A549 (cell line): ENCODE data around the gene RNF17. TPM values are rescaled to one million over a fixed set of nuclear protein-coding genes. Genes with fewer than 3 reads are reported as not detected.

Experiments used
- ATAC-seq, 2 experiments: fragments of 200-7000 bp in 1 of 2; fragments of >200 bp in 1 of 2; cut with Nextera tagmentation in 1 of 2; cut with Tn5 transposase in 1 of 2; 3 replicates each; pipeline versions ENCODE4 v1.8.0 to v1.9.1; 2018 to 2020; ENCODE audit warnings: mild to moderate bottlenecking in 1 of 2, moderate library complexity in 1 of 2
- CTCF ChIA-PET: fragments of 300-600 bp; sonication (Branson Sonifier 250); formaldehyde crosslinking; extraction: SDS; loops from one replicate; lab custom pipeline; 2021; ENCODE audit warnings: antibody characterized with exemption, inconsistent platforms; lab: Yijun Ruan, JAX
- POLR2A ChIA-PET: fragments of 350-600 bp; formaldehyde crosslinking; extraction: SDS; loops from one replicate; lab custom pipeline; 2021; ENCODE audit warnings: antibody characterized with exemption, inconsistent platforms; lab: Yijun Ruan, JAX
- DNase-seq, 2 experiments: peaks; one replicate each; pipeline versions ENCODE4 v3.0.0 to v3.0.0-alpha.2; 2011 to 2016; ENCODE audit warnings: low read depth in 1 of 2, low spot score in 1 of 2
- FAIRE-seq: peaks from 2 replicates; lab custom pipeline; 2011; peaks lifted over from hg19 to GRCh38; lab: Jason Lieb, UNC
- H3K27ac ChIP-seq, 2 experiments: fragments of >200 bp; sonication (Bioruptor Twin); formaldehyde crosslinking; 3 replicates each; pipeline ENCODE4 v1.5.1; 2016 to 2017
- H3K4me1 ChIP-seq: fragments of >200 bp; sonication (Bioruptor Twin); formaldehyde crosslinking; 3 replicates; pipeline ENCODE4 v1.6.1; 2016
- H3K4me2 ChIP-seq: fragments of >200 bp; sonication (Bioruptor Twin); formaldehyde crosslinking; 3 replicates; pipeline ENCODE4 v1.6.1; 2016
- H3K4me3 ChIP-seq: fragments of >200 bp; sonication (Bioruptor Twin); formaldehyde crosslinking; 3 replicates; pipeline ENCODE4 v1.5.1; 2016
- H3K9me3 ChIP-seq: fragments of >200 bp; sonication (Bioruptor Twin); formaldehyde crosslinking; 3 replicates; pipeline ENCODE4 v1.6.1; 2016
- CBX2 ChIP-seq: fragments of 200-600 bp; sonication (generic); IDR thresholded peaks from 2 replicates; pipeline ENCODE4 v1.6.1; 2016; ENCODE audit warnings: low read depth, mild to moderate bottlenecking, borderline replicate concordance
- CHD2 ChIP-seq: fragments of 150-350 bp; IDR thresholded peaks from 2 replicates; pipeline ENCODE4 v1.6.1; 2014; ENCODE audit warnings: low read length; ENCODE audit not compliant: partially characterized antibody
- CHD4 ChIP-seq: fragments of 200-600 bp; sonication (generic); IDR thresholded peaks from 2 replicates; pipeline ENCODE4 v1.6.1; 2016; ENCODE audit warnings: antibody characterized with exemption, mild to moderate bottlenecking, borderline replicate concordance
- EHMT2 ChIP-seq: fragments of 200-600 bp; sonication (generic); IDR thresholded peaks from 2 replicates; pipeline ENCODE4 v1.6.1; 2016; ENCODE audit warnings: antibody characterized with exemption, low read depth, mild to moderate bottlenecking, moderate library complexity
- FOSB ChIP-seq: fragments of 250-450 bp; sonication (Bioruptor Pico); IDR thresholded peaks from 2 replicates; pipeline ENCODE4 v1.5.0; 2020; ENCODE audit warnings: mild to moderate bottlenecking, moderate library complexity
- FOSL2 ChIP-seq, 2 experiments: fragments of 450-650 bp in 1 of 2; fragments of >200 bp in 1 of 2; sonication (Bioruptor Twin) in 1 of 2; formaldehyde crosslinking; IDR thresholded peaks; 2 replicates each; pipeline versions ENCODE4 v1.5.0 to v1.6.1; 2016 to 2020; ENCODE audit warnings: mild to moderate bottlenecking in 1 of 2, moderate library complexity in 1 of 2
- FOXS1 ChIP-seq: fragments of 250-450 bp; sonication (Bioruptor Pico); IDR thresholded peaks from 2 replicates; pipeline ENCODE4 v1.5.0; 2020; ENCODE audit warnings: mild to moderate bottlenecking, moderate library complexity
- HMGXB4 ChIP-seq: fragments of 250-450 bp; sonication (Bioruptor Pico); IDR thresholded peaks from 2 replicates; pipeline ENCODE4 v1.5.0; 2021; ENCODE audit warnings: mild to moderate bottlenecking, moderate library complexity, borderline replicate concordance
- HOXA7 ChIP-seq: fragments of 250-450 bp; sonication (Bioruptor Pico); IDR thresholded peaks from 2 replicates; pipeline ENCODE4 v1.5.0; 2020; ENCODE audit warnings: mild to moderate bottlenecking, moderate library complexity
- HOXB13 ChIP-seq: fragments of 250-450 bp; sonication (Bioruptor Pico); IDR thresholded peaks from 2 replicates; pipeline ENCODE4 v1.5.0; 2020; ENCODE audit warnings: low read depth, mild to moderate bottlenecking, moderate library complexity
- KDM5A ChIP-seq: fragments of 200-600 bp; sonication (generic); IDR thresholded peaks from 2 replicates; pipeline ENCODE4 v1.6.1; 2016; ENCODE audit warnings: antibody characterized with exemption, mild to moderate bottlenecking
- NFE2L2 ChIP-seq: fragments of 150-350 bp; conservative IDR thresholded peaks from 2 replicates; pipeline ENCODE4 v1.6.1; 2014; ENCODE audit warnings: low read length
- NPAS2 ChIP-seq: fragments of 250-450 bp; sonication (Bioruptor Pico); IDR thresholded peaks from 2 replicates; pipeline ENCODE4 v1.8.0; 2022; ENCODE audit warnings: mild to moderate bottlenecking, moderate library complexity, borderline replicate concordance
- NR3C1 ChIP-seq: fragments of >200 bp; sonication (Bioruptor Twin); formaldehyde crosslinking; IDR thresholded peaks from 3 replicates; pipeline ENCODE4 v1.6.1; 2017
- RAD21 ChIP-seq, 2 experiments: fragments of >200 bp in 1 of 2; sonication (Bioruptor Twin) in 1 of 2; formaldehyde crosslinking in 1 of 2; IDR thresholded peaks in 1 of 2; conservative IDR thresholded peaks in 1 of 2; 2 replicates in 1 of 2; 3 replicates in 1 of 2; pipeline ENCODE4 v1.6.1; 2012 to 2018; ENCODE audit warnings: inconsistent platforms in 1 of 2
- RCOR1 ChIP-seq: fragments of 150-350 bp; IDR thresholded peaks from 2 replicates; pipeline ENCODE4 v1.6.1; 2014; ENCODE audit warnings: antibody characterized with exemption, low read length, low read depth
- SMC3 ChIP-seq: fragments of >200 bp; sonication (Bioruptor Twin); formaldehyde crosslinking; IDR thresholded peaks from 3 replicates; pipeline ENCODE4 v1.6.1; 2018; ENCODE audit warnings: inconsistent platforms
- SREBF2 ChIP-seq: fragments of 450-650 bp; IDR thresholded peaks from 2 replicates; pipeline ENCODE4 v1.6.1; 2014; ENCODE audit warnings: mild to moderate bottlenecking, moderate library complexity
- ZSCAN20 ChIP-seq: fragments of 250-450 bp; sonication (Bioruptor Pico); IDR thresholded peaks from 2 replicates; pipeline ENCODE4 v1.8.0; 2022; ENCODE audit warnings: mild to moderate bottlenecking, moderate library complexity
- WGBS: methylation state at CpG from one replicate; pipeline ENCODE4 v1.1.6; 2017; ENCODE audit errors: missing lambda C conversion rate; 5-methylcytosine and 5-hydroxymethylcytosine counted together
- polyA plus RNA-seq, 4 experiments: library from polyadenylated mRNA; depleted of rRNA in 3 of 4; stranded (reverse); fragments of >200 nt; fragmentation: RNase III in 1 of 4; extraction: RNeasy Plus Mini Kit Qiagen cat#74134 plus additional on column Dnase treatment in 1 of 4; gene quantifications; 2 replicates in 3 of 4; 3 replicates in 1 of 4; pipeline ENCODE4 v1.2.3, GENCODE V29; 2011 to 2017
- TF ChIP-seq, protein P1 (sequence below): IDR thresholded peaks from 2 replicates; pipeline ENCODE4 v1.6.1; 2012; ENCODE audit warnings: low read depth, borderline replicate concordance
- TF ChIP-seq, protein P2 (sequence below): fragments of 200-600 bp; sonication (generic); IDR thresholded peaks from 2 replicates; pipeline ENCODE4 v1.6.1; 2016; ENCODE audit warnings: antibody characterized with exemption, mild to moderate bottlenecking, moderate library complexity

RNF17 gene
- polyA plus RNA-seq, 2 of the 4 experiments (the other 2 are of a cell fraction): not detected

GRCh38 chr13:24788538-24788937 is 24.6 kb downstream of the RNF17 start:
- H3K4me3 ChIP-seq: no peak overlapping the region
- peaks cover 9% of the 10 kb centered on the region; the same call in 2 of the 3 replicates for H3K9me3 ChIP-seq
- 0% methylated on average over 3 of the region's 3 CpGs for WGBS
- H3K4me2 ChIP-seq: no peak overlapping the region
- H3K4me1 ChIP-seq: no peaks in the 10 kb centered on the region
- H3K27ac ChIP-seq: no peak overlapping the region
- ChIA-PET CTCF (no interaction called here), POLR2A (no interaction called here)
- TF ChIP-seq CBX2 (no peak), NR3C1 (no peak), SREBF2 (no peak), EHMT2 (no peak), HOXB13 (no peak), FOXS1 (CRISPR knock-in tag) (no peak), CHD2 (no peak), NFE2L2 (no peak), RAD21 (conservative IDR thresholded peaks at IDR 0.05 in 1 of 2, IDR thresholded peaks at IDR 0.05 in 1 of 2) (no peak), FOSB (CRISPR knock-in tag) (no peak), FOSL2 (IDR thresholded peaks at IDR 0.05) (no peak), FOSL2 (CRISPR knock-in tag; IDR thresholded peaks at IDR 0.05) (no peak)
- TF ChIP-seq, protein P1, sequence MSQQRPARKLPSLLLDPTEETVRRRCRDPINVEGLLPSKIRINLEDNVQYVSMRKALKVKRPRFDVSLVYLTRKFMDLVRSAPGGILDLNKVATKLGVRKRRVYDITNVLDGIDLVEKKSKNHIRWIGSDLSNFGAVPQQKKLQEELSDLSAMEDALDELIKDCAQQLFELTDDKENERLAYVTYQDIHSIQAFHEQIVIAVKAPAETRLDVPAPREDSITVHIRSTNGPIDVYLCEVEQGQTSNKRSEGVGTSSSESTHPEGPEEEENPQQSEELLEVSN: no peak
- FAIRE-seq: no peak
- no peak for ATAC-seq
- no peak for DNase-seq

GRCh38 chr13:24802074-24802473 is 38.1 kb downstream of the RNF17 start:
- ATAC-seq: no peak
- Histone ChIP-seq H3K9me3 (no peaks in the 10 kb centered on the region), H3K4me2 (peak overlapping the region; percentile 53), H3K4me1 (0 out of 3 replicates have a peak, but pooled peaks cover 7% of the 10 kb centered on the region), H3K4me3 (no peak overlapping the region), H3K27ac (no peak overlapping the region)
- ChIA-PET POLR2A (no interaction called here), CTCF (no interaction called here)
- peak in 1 of 2 experiments; percentile 19 for DNase-seq
- 4% methylated on average over 10 of the region's 10 CpGs for WGBS
- no peak for FAIRE-seq
- no peak for TF ChIP-seq SREBF2
- TF ChIP-seq, protein P2, sequence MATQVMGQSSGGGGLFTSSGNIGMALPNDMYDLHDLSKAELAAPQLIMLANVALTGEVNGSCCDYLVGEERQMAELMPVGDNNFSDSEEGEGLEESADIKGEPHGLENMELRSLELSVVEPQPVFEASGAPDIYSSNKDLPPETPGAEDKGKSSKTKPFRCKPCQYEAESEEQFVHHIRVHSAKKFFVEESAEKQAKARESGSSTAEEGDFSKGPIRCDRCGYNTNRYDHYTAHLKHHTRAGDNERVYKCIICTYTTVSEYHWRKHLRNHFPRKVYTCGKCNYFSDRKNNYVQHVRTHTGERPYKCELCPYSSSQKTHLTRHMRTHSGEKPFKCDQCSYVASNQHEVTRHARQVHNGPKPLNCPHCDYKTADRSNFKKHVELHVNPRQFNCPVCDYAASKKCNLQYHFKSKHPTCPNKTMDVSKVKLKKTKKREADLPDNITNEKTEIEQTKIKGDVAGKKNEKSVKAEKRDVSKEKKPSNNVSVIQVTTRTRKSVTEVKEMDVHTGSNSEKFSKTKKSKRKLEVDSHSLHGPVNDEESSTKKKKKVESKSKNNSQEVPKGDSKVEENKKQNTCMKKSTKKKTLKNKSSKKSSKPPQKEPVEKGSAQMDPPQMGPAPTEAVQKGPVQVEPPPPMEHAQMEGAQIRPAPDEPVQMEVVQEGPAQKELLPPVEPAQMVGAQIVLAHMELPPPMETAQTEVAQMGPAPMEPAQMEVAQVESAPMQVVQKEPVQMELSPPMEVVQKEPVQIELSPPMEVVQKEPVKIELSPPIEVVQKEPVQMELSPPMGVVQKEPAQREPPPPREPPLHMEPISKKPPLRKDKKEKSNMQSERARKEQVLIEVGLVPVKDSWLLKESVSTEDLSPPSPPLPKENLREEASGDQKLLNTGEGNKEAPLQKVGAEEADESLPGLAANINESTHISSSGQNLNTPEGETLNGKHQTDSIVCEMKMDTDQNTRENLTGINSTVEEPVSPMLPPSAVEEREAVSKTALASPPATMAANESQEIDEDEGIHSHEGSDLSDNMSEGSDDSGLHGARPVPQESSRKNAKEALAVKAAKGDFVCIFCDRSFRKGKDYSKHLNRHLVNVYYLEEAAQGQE: no peak
- no peak for TF ChIP-seq FOSL2 (IDR thresholded peaks at IDR 0.05)
- no peak for TF ChIP-seq FOSL2 (CRISPR knock-in tag; IDR thresholded peaks at IDR 0.05)
- TF ChIP-seq ZSCAN20 (CRISPR knock-in tag): no peak
- TF ChIP-seq NPAS2 (CRISPR knock-in tag): no peak
- TF ChIP-seq CHD4: no peak
- TF ChIP-seq, protein P1: no peak
- no peak for TF ChIP-seq KDM5A
- no peak for TF ChIP-seq HOXA7 (CRISPR knock-in tag)
- TF ChIP-seq RCOR1: no peak
- TF ChIP-seq SMC3: no peak
- TF ChIP-seq HMGXB4: no peak
